Coronary artery (tissue), 2 donors: ENCODE measurements around the gene PHPT1.
"Not testable (repeated sequence)": the region's sequence is repeated elsewhere in the genome, so short reads cannot be mapped to it uniquely, and the experiment has no call there.

Source experiments
- DNase-seq: peaks from one replicate; pipeline ENCODE4 v3.0.0-alpha.2; 2017; ENCODE audit warnings: low spot score
- H3K27ac ChIP-seq, 2 donors: fragments of 200-600 bp; sonication (generic); one replicate each; pipeline ENCODE4 v1.5.1; 2016 to 2019
- H3K4me3 ChIP-seq: fragments of 200-600 bp; sonication (generic); 2 replicates; pipeline ENCODE4 v1.5.1; 2016; ENCODE audit warnings: mild to moderate bottlenecking, moderate library complexity
- TF ChIP-seq, protein P1 (sequence below): fragments of 200-600 bp; sonication (generic); IDR thresholded peaks from one replicate; pipeline ENCODE4 v1.5.1; 2019; ENCODE audit warnings: antibody characterized with exemption

PHPT1 gene

DNA sequence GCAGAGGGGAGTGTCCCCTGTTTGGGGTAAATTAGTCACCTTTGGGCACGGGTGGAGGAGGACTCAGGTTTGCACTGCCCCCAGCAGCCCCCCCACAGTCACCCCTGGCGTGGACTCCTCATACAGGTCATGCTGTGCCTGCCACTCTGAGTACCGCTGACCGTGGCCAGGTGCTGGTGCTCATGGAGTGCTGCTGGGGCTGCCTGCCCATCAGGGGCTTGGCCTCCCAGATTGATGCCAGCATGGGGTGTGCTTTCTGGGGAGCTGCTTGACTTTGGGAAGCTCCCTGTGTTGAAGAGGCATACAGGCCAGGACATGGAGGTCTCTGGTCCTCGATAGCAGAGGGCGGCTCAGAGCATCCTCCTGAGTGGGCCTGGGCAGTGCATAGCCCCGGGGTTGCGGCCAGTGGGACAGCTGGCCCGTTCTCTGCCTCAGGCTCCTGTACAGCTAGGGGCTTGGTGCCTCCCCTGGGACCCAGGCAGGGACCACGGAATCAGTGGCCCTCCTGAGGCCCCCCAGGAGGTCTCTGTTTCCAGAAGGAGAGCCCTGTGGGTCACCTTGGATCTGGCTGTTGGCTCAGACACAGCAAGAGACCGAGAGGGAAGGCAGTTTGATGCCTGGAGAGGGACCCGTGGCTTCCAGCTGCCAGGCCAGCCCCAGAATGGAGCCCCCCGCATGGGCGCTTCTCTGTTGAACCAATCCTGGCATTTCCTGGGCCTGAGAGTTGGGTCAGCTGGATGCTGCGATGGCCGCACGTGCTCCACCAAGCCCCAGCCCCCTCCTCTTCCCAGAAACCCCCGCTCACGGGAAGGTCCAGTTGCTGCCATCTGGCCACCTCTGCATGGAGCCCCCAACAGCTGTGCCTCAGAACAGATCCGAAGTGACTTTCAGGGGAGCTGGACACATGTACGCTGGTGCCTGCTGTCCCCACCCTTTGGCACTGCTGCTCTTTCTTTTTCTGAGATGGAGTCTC lies 13.0 kb upstream of the PHPT1 start:
- no peak overlapping the region for H3K27ac ChIP-seq
- DNase-seq: no peak
- TF ChIP-seq, protein P1, sequence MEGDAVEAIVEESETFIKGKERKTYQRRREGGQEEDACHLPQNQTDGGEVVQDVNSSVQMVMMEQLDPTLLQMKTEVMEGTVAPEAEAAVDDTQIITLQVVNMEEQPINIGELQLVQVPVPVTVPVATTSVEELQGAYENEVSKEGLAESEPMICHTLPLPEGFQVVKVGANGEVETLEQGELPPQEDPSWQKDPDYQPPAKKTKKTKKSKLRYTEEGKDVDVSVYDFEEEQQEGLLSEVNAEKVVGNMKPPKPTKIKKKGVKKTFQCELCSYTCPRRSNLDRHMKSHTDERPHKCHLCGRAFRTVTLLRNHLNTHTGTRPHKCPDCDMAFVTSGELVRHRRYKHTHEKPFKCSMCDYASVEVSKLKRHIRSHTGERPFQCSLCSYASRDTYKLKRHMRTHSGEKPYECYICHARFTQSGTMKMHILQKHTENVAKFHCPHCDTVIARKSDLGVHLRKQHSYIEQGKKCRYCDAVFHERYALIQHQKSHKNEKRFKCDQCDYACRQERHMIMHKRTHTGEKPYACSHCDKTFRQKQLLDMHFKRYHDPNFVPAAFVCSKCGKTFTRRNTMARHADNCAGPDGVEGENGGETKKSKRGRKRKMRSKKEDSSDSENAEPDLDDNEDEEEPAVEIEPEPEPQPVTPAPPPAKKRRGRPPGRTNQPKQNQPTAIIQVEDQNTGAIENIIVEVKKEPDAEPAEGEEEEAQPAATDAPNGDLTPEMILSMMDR: no peak
- H3K4me3 ChIP-seq: no peak overlapping the region

DNA sequence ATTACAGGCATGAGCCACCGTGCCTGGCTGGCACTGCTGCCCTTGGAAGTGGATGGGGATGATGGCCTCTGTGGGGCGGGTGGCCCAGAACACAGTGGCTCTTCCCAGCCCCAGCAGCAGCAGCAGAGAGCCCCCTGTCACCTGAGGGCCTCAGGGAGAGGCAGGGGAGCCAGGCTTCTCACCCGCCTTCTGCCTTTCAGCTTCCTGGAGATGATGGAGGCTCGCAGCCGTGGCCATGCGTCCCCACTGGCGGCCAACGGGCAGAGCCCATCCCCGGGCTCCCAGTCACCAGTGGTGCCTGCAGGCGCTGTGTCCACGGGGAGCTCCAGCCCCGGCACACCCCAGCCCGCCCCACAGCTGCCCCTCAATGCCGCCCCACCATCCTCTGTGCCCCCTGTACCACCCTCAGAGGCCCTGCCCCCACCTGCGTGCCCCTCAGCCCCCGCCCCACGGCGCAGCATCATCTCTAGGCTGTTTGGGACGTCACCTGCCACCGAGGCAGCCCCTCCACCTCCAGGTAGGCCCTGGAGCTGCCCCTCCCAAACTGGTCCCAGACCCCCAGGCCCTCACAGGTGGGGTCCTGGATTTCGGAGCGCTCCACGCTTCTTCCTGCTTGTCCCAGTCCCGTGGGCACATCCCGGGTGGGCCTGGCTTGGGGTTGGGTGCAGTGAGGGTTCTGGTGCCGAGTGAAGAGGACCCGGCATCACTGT lies 11.9 kb upstream of the PHPT1 start:
- TF ChIP-seq, protein P1: no peak
- Histone ChIP-seq H3K27ac (no peak overlapping the region), H3K4me3 (no peak overlapping the region)
- DNase-seq: no peak

DNA sequence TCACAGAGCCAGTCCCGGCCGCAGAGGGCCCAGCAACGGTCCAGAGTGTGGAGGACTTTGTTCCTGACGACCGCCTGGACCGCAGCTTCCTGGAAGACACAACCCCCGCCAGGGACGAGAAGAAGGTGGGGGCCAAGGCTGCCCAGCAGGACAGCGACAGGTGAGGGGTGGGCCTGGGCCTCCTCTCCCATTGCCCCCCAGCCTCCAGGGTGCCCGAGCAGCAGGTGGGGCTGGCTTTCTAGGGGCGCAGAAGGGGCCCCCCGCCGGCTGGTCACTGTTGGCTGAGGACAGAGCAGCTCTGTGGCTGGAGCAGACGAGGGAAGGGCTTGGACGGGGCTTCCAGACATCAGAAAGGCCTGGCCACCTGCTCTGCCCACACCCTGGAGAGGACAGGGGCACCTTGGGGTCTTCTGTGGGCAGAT lies 11.3 kb upstream of the PHPT1 start:
- H3K27ac ChIP-seq, DNase-seq, H3K4me3 ChIP-seq: not testable (repeated sequence)

DNA sequence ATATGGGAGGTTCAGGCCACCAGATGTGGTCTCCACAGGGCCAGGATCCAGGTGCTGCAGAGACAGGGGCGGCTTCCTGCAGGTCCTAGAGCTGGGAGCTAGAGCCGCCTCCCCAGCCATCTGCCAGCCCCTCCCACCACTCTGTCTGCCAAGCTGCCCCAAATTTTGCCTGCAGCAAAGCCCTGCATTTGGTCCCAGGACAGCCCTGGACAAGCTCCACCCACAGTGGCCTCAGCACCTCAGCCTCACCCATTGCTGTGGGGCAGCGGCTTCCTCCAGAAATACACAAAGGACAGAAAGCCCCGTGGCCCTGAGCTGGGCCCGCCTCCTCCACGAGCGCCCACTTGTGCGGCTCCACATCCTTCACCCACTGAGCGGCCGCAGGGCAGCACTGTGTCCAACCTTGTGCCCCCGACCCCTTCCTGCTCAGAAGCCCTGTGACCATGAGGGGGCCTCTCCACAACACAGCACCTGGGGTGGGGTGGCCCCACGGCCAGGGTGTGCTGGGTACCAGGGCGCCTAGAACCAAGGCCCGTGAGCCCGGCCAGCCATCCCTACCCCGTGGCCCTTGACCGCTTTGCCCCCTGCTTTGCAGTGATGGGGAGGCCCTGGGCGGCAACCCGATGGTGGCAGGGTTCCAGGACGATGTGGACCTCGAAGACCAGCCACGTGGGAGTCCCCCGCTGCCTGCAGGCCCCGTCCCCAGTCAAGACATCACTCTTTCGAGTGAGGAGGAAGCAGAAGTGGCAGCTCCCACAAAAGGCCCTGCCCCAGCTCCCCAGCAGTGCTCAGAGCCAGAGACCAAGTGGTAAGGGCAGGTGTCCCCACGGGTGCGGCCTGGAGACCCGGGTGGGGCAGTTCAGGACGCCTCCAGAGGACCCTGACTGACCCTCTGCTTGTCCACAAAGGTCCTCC lies 10.6 kb upstream of the PHPT1 start:
- no peak overlapping the region for H3K27ac ChIP-seq
- DNase-seq: no peak
- TF ChIP-seq, protein P1: no peak
- no peak overlapping the region for H3K4me3 ChIP-seq

DNA sequence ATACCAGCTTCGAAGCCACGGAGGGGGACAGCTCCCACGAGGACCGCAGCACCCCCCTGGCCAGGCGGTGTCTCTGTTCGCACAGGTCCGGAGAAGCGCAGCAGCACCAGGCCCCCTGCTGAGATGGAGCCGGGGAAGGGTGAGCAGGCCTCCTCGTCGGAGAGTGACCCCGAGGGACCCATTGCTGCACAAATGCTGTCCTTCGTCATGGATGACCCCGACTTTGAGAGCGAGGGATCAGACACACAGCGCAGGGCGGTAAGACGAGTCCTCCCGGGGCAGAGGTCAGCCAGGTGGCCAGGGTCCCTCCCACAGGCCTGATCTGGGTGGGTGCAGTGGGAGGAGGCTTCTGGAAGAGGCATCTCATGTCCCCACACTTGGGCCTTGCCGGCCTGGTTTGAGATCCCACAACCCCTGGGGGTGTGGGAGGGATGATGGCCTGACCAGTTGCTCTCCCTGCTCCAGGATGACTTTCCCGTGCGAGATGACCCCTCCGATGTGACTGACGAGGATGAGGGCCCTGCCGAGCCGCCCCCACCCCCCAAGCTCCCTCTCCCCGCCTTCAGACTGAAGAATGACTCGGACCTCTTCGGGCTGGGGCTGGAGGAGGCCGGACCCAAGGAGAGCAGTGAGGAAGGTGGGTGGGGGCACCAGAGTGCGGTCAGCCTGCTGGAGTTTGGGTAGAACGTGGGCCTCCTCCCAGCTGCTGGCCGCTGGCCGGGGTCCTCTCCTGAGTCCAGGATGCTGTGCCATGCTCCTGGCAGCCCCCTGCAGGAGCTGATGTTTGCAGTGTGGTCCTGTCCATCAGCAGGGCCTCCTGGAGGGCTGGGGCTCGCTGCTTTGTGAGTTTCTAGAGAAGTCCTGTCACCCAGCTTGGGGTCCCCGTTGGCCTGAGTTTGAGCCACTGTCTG lies 9.7 kb upstream of the PHPT1 start:
- TF ChIP-seq, protein P1: no peak
- Histone ChIP-seq H3K4me3 (no peak overlapping the region), H3K27ac (no peak overlapping the region)
- DNase-seq: no peak

DNA sequence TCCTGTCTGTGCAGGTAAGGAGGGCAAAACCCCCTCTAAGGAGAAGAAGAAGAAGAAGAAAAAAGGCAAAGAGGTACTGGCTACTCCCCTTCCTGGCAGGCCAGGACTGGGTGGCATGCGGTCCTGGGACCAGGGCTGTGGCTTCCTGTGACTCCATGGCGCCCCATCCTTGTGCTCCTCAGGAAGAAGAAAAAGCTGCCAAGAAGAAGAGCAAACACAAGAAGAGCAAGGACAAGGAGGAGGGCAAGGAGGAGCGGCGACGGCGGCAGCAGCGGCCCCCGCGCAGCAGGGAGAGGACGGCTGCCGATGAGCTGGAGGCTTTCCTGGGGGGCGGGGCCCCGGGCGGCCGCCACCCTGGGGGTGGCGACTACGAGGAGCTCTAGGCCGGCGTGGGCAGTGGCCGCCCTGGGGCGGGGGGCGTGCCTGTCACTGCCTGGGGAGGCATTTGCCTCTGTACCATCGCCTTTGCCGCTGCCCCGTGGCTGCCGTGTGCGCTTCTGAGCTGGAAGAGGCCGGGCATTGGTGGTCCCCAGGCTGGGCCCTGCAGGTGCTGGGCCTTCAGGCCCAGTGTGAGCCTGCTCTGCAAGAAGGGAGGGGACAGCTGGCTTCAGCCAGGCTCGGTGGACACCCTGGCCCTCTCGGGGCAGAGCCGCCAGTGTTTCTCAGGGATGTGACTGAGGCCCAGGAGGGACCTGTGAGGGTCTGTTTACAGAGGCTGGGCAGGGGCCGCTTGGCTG lies 8.9 kb upstream of the PHPT1 start:
- Histone ChIP-seq H3K4me3 (no peak overlapping the region), H3K27ac (no peak overlapping the region)
- TF ChIP-seq, protein P1: no peak
- DNase-seq: no peak
